IMR-90 (cell line): ENCODE data around the gene MAN2A2. TPM values are rescaled to one million over a fixed set of nuclear protein-coding genes. Genes with fewer than 3 reads are reported as not detected.

Source experiments
- ATAC-seq: fragments of 200-7000 bp; cut with Tn5 transposase; 2 replicates; pipeline ENCODE4 v1.9.1; 2020; ENCODE audit warnings: low read depth, mild to moderate bottlenecking, moderate library complexity
- BruUV-seq: library from RNA; stranded (reverse); fragments of 400-500 nt; replicated peaks from 2 replicates; lab custom pipeline; 2021; lab: Mats Ljungman, UMichigan
- CTCF ChIA-PET: fragments of 300-600 bp; formaldehyde crosslinking; extraction: SDS; loops from one replicate; lab custom pipeline; 2021; ENCODE audit warnings: antibody characterized with exemption; lab: Yijun Ruan, JAX
- POLR2A ChIA-PET: fragments of 300-600 bp; sonication (Branson Sonifier 250); formaldehyde crosslinking; loops from one replicate; lab custom pipeline; 2022; ENCODE audit warnings: antibody characterized with exemption; ENCODE audit not compliant: unreplicated experiment; lab: Charles Lee
- DNase-seq: peaks from one replicate; pipeline ENCODE4 v3.0.0; 2013
- H2AFZ ChIP-seq: replicated peaks from 2 replicates; pipeline ENCODE3; 2013; ENCODE audit warnings: low read length, mild to moderate bottlenecking; ENCODE audit not compliant: poor library complexity
- H2AK5ac ChIP-seq: 2 replicates; pipeline ENCODE4 v1.6.1; 2013; ENCODE audit warnings: low read depth, low read length, inconsistent platforms
- H2AK9ac ChIP-seq: replicated peaks from 2 replicates; pipeline ENCODE3; 2013; ENCODE audit warnings: mild to moderate bottlenecking, low read depth, low read length, moderate library complexity; ENCODE audit not compliant: poor library complexity
- H2BK120ac ChIP-seq: 2 replicates; pipeline ENCODE4 v1.6.1; 2013; ENCODE audit warnings: low read depth, low read length, inconsistent platforms
- H2BK15ac ChIP-seq: 3 replicates; pipeline ENCODE4 v1.6.1; 2013; ENCODE audit warnings: low read depth, low read length, inconsistent platforms
- H2BK20ac ChIP-seq: 2 replicates; pipeline ENCODE4 v1.6.1; 2013; ENCODE audit warnings: low read depth, mild to moderate bottlenecking, inconsistent platforms, low read length, moderate library complexity
- H2BK5ac ChIP-seq: 2 replicates; pipeline ENCODE4 v1.6.1; 2013; ENCODE audit warnings: mild to moderate bottlenecking, low read depth, low read length, inconsistent platforms; ENCODE audit not compliant: poor library complexity, severe bottlenecking
- H3K14ac ChIP-seq: replicated peaks from 2 replicates; pipeline ENCODE4 v1.6.1; 2013; ENCODE audit warnings: low read depth, low read length, inconsistent platforms
- H3K18ac ChIP-seq: 2 replicates; pipeline ENCODE4 v1.6.1; 2013; ENCODE audit warnings: low read depth, low read length, control low read depth
- H3K23ac ChIP-seq: 2 replicates; pipeline ENCODE4 v1.6.1; 2013; ENCODE audit warnings: low read depth, low read length, inconsistent platforms
- H3K27ac ChIP-seq: 2 replicates; pipeline ENCODE4 v1.5.1; 2013; ENCODE audit warnings: mild to moderate bottlenecking, control low read depth, low read length; ENCODE audit not compliant: insufficient read depth
- H3K27me3 ChIP-seq: 2 replicates; pipeline ENCODE4 v1.6.1; 2013; ENCODE audit warnings: low read length; ENCODE audit not compliant: control insufficient read depth, insufficient read depth
- H3K36me3 ChIP-seq: 2 replicates; pipeline ENCODE4 v1.6.1; 2013; ENCODE audit warnings: low read length, mixed read lengths; ENCODE audit not compliant: control insufficient read depth, insufficient read depth
- H3K4ac ChIP-seq: 2 replicates; pipeline ENCODE4 v1.6.1; 2013; ENCODE audit warnings: low read depth, low read length, inconsistent platforms
- H3K4me1 ChIP-seq: 2 replicates; pipeline ENCODE4 v1.6.1; 2013; ENCODE audit warnings: low read length, mixed read lengths; ENCODE audit not compliant: control insufficient read depth, insufficient read depth
- H3K4me2 ChIP-seq: 2 replicates; pipeline ENCODE4 v1.6.1; 2013; ENCODE audit warnings: low read depth, mild to moderate bottlenecking, control low read depth, low read length, moderate library complexity
- H3K4me3 ChIP-seq: 2 replicates; pipeline ENCODE4 v1.5.1; 2013; ENCODE audit warnings: low read depth, mild to moderate bottlenecking, control low read depth, low read length, moderate library complexity; ENCODE audit not compliant: insufficient read depth
- H3K56ac ChIP-seq: 2 replicates; pipeline ENCODE4 v1.6.1; 2013; ENCODE audit warnings: low read length, inconsistent platforms; ENCODE audit not compliant: insufficient read depth; ENCODE audit errors: extremely low read depth
- H3K79me1 ChIP-seq, 2 experiments: 2 replicates each; pipeline ENCODE4 v1.6.1; 2013; ENCODE audit warnings: low read length in 2 of 2, inconsistent platforms in 1 of 2, low read depth in 1 of 2
- H3K9ac ChIP-seq: 2 replicates; pipeline ENCODE4 v1.6.1; 2013; ENCODE audit warnings: low read depth, low read length, control low read depth
- H3K9me1 ChIP-seq: 2 replicates; pipeline ENCODE4 v1.6.1; 2013; ENCODE audit warnings: low read length, inconsistent platforms; ENCODE audit not compliant: insufficient read depth
- H3K9me3 ChIP-seq: 2 replicates; pipeline ENCODE4 v1.6.1; 2013; ENCODE audit warnings: low read length; ENCODE audit not compliant: control insufficient read depth, insufficient read depth
- H4K20me1 ChIP-seq: 2 replicates; pipeline ENCODE4 v1.6.1; 2013; ENCODE audit warnings: low read length, inconsistent platforms; ENCODE audit not compliant: insufficient read depth
- H4K5ac ChIP-seq: 2 replicates; pipeline ENCODE4 v1.6.1; 2013; ENCODE audit warnings: mild to moderate bottlenecking, low read depth, low read length, control low read depth
- H4K8ac ChIP-seq, 2 experiments: 2 replicates each; pipeline ENCODE4 v1.6.1; 2013; ENCODE audit warnings: low read depth in 2 of 2, low read length in 2 of 2, control low read depth in 1 of 2, inconsistent platforms in 1 of 2
- H4K91ac ChIP-seq: 2 replicates; pipeline ENCODE4 v1.6.1; 2013; ENCODE audit warnings: low read depth, low read length, inconsistent platforms; ENCODE audit not compliant: insufficient read depth
- BHLHE40 ChIP-seq: fragments of 150-350 bp; IDR thresholded peaks from 2 replicates; pipeline ENCODE4 v1.6.1; 2016; ENCODE audit warnings: mild to moderate bottlenecking, low read depth, low read length
- CEBPB ChIP-seq: IDR thresholded peaks from 2 replicates; pipeline ENCODE4 v1.6.1; 2012; ENCODE audit warnings: low read depth, low read length, improper control_type of control experiment
- CHD1 ChIP-seq: IDR thresholded peaks from 2 replicates; pipeline ENCODE4 v1.6.1; 2012; ENCODE audit warnings: low read depth, low read length, improper control_type of control experiment
- ELK1 ChIP-seq: fragments of 150-350 bp; IDR thresholded peaks from 2 replicates; pipeline ENCODE4 v1.6.1; 2016; ENCODE audit warnings: low read depth, mild to moderate bottlenecking, low read length, moderate library complexity, borderline replicate concordance
- FOS ChIP-seq: fragments of 150-350 bp; IDR thresholded peaks from 2 replicates; pipeline ENCODE4 v1.6.1; 2016; ENCODE audit warnings: low read depth, low read length
- MAFK ChIP-seq: IDR thresholded peaks from 2 replicates; pipeline ENCODE4 v1.6.1; 2012; ENCODE audit warnings: low read depth, low read length, improper control_type of control experiment
- MAZ ChIP-seq: IDR thresholded peaks from 2 replicates; pipeline ENCODE4 v1.6.1; 2012; ENCODE audit warnings: low read depth, mild to moderate bottlenecking, low read length, improper control_type of control experiment, moderate library complexity, borderline replicate concordance
- MXI1 ChIP-seq: IDR thresholded peaks from 2 replicates; pipeline ENCODE4 v1.6.1; 2012; ENCODE audit warnings: low read depth, mild to moderate bottlenecking, low read length, moderate library complexity, borderline replicate concordance
- NFE2L2 ChIP-seq: fragments of 150-350 bp; IDR thresholded peaks from 2 replicates; pipeline ENCODE4 v1.6.1; 2016; ENCODE audit warnings: low read depth, mild to moderate bottlenecking, low read length
- POLR2A ChIP-seq: IDR thresholded peaks from 2 replicates; pipeline ENCODE4 v1.6.1; 2012; ENCODE audit warnings: mild to moderate bottlenecking, low read depth, low read length
- RAD21 ChIP-seq: IDR thresholded peaks from 2 replicates; pipeline ENCODE4 v1.6.1; 2012; ENCODE audit warnings: low read length, improper control_type of control experiment
- RCOR1 ChIP-seq: IDR thresholded peaks from 2 replicates; pipeline ENCODE4 v1.6.1; 2012; ENCODE audit warnings: mild to moderate bottlenecking, low read length, improper control_type of control experiment; ENCODE audit not compliant: insufficient replicate concordance
- RFX5 ChIP-seq: IDR thresholded peaks from 2 replicates; pipeline ENCODE4 v1.8.0; 2012; ENCODE audit warnings: low read depth, mild to moderate bottlenecking, low read length, moderate library complexity
- SMC3 ChIP-seq: fragments of 150-350 bp; IDR thresholded peaks from 2 replicates; pipeline ENCODE4 v1.6.1; 2016; ENCODE audit warnings: low read depth, mild to moderate bottlenecking, antibody characterized with exemption, low read length, moderate library complexity
- WGBS, 2 experiments: methylation state at CpG; one replicate each; pipeline versions ENCODE4 v1.1.5 to v1.1.7; 2013; ENCODE audit warnings: missing lambda C conversion rate in 2 of 2; ENCODE audit not compliant: insufficient read length in 1 of 2; ENCODE audit errors: extremely low coverage in 2 of 2; 5-methylcytosine and 5-hydroxymethylcytosine counted together
- dilution Hi-C: fragments of 300-500 bp; cut with HindIII; formaldehyde crosslinking; loops from one replicate; pipeline ENCODE4 v1.14.3; 2018; ENCODE audit warnings: low sequenced_read_pairs; ENCODE audit not compliant: unreplicated experiment
- in situ Hi-C: fragments of 300-500 bp; cut with MboI; formaldehyde crosslinking; loops from 3 replicates; pipeline ENCODE4 v1.14.3; 2019; ENCODE audit warnings: low sequenced_read_pairs, inconsistent platforms, mixed read lengths
- intact Hi-C: fragments of 100-400 bp; cut with micrococcal nuclease; formaldehyde crosslinking; loops from 2 replicates; pipeline ENCODE4 v1.10.0; 2022
- polyA plus RNA-seq, 3 experiments: library from polyadenylated mRNA; depleted of rRNA; stranded (reverse); fragments of >200 nt; gene quantifications; 2 replicates each; pipeline ENCODE4 v1.2.3, GENCODE V29; 2012; ENCODE audit warnings: low replicate concordance in 1 of 3
- total RNA-seq: library from RNA; depleted of rRNA; stranded (reverse); fragments of >200 nt; gene quantifications from 2 replicates; pipeline ENCODE4 v1.2.3, GENCODE V29; 2012
- TF ChIP-seq, protein P1 (sequence below): fragments of 150-350 bp; IDR thresholded peaks from 2 replicates; pipeline ENCODE4 v1.6.1; 2017; ENCODE audit warnings: mild to moderate bottlenecking, antibody characterized with exemption, low read length, low read depth
- TF ChIP-seq, protein P2 (sequence below): conservative IDR thresholded peaks from 2 replicates; pipeline ENCODE4 v1.5.1; 2012; ENCODE audit warnings: mild to moderate bottlenecking, low read depth, low read length, improper control_type of control experiment

The MAN2A2 gene
- total and polyA plus RNA-seq, 2 of the 4 experiments (the other 2 are of a cell fraction): 3.4 to 52.5 TPM

GRCh38 chr15:90967206-90967605 lies 64.1 kb downstream of the MAN2A2 start:
- intact Hi-C loops (no loop called here), in situ Hi-C loops (no loop called here), dilution Hi-C loops (no loop called here)
- peaks cover 11 to 28% of the 10 kb centered on the region in 2 experiments for H3K79me1 ChIP-seq
- no peak overlapping the region for H2AFZ ChIP-seq
- no peak overlapping the region for H3K56ac ChIP-seq
- BruUV-seq: no TSS peak
- H2BK20ac ChIP-seq: no peak overlapping the region
- no peaks in the 10 kb centered on the region for H3K4me1 ChIP-seq
- H3K9me1 ChIP-seq: 0 out of 2 replicates have a peak, but pooled peaks cover 5% of the 10 kb centered on the region
- no peak overlapping the region for H2AK5ac ChIP-seq
- ATAC-seq (no peak), DNase-seq (no peak)
- H2AK9ac ChIP-seq: no peak overlapping the region
- no peaks in the 10 kb centered on the region for H3K27me3 ChIP-seq
- no peak overlapping the region for H3K9ac ChIP-seq
- no peak overlapping the region for H4K5ac ChIP-seq
- TF ChIP-seq, protein P1, sequence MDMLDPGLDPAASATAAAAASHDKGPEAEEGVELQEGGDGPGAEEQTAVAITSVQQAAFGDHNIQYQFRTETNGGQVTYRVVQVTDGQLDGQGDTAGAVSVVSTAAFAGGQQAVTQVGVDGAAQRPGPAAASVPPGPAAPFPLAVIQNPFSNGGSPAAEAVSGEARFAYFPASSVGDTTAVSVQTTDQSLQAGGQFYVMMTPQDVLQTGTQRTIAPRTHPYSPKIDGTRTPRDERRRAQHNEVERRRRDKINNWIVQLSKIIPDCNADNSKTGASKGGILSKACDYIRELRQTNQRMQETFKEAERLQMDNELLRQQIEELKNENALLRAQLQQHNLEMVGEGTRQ: no peak
- TF ChIP-seq SMC3: no peak
- TF ChIP-seq MAFK: no peak
- no peak for TF ChIP-seq FOS
- no peak for TF ChIP-seq RCOR1
- TF ChIP-seq, protein P2, sequence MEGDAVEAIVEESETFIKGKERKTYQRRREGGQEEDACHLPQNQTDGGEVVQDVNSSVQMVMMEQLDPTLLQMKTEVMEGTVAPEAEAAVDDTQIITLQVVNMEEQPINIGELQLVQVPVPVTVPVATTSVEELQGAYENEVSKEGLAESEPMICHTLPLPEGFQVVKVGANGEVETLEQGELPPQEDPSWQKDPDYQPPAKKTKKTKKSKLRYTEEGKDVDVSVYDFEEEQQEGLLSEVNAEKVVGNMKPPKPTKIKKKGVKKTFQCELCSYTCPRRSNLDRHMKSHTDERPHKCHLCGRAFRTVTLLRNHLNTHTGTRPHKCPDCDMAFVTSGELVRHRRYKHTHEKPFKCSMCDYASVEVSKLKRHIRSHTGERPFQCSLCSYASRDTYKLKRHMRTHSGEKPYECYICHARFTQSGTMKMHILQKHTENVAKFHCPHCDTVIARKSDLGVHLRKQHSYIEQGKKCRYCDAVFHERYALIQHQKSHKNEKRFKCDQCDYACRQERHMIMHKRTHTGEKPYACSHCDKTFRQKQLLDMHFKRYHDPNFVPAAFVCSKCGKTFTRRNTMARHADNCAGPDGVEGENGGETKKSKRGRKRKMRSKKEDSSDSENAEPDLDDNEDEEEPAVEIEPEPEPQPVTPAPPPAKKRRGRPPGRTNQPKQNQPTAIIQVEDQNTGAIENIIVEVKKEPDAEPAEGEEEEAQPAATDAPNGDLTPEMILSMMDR: no peak
- TF ChIP-seq MXI1: no peak
- no peak for TF ChIP-seq POLR2A
- TF ChIP-seq BHLHE40: no peak
- no peak for TF ChIP-seq NFE2L2
- no peak for TF ChIP-seq CEBPB
- no peak for TF ChIP-seq RAD21
- TF ChIP-seq CHD1: no peak
- no peak for TF ChIP-seq RFX5
- TF ChIP-seq ELK1: no peak
- no peak for TF ChIP-seq MAZ
- no peak overlapping the region for H4K91ac ChIP-seq
- H2BK5ac ChIP-seq: no peak overlapping the region
- H3K4ac ChIP-seq: no peak overlapping the region
- ChIA-PET POLR2A (no interaction called here), CTCF (interaction anchor here (1.5 to 2.0 kb wide), 2 partner anchors 10 to 11 kb away, joined by 5 to 7 read pairs; no protein-coding TSS in a partner anchor)
- H3K9me3 ChIP-seq: no peaks in the 10 kb centered on the region
- no peak overlapping the region for H3K14ac ChIP-seq
- H4K8ac ChIP-seq: no peak overlapping the region
- no peak overlapping the region for H3K23ac ChIP-seq
- H3K4me2 ChIP-seq: no peak overlapping the region
- peaks cover 26% of the 10 kb centered on the region for H3K36me3 ChIP-seq
- WGBS, 2 experiments: 100% methylated on average over 2 of the region's 5 CpGs; no CpG with 5 or more reads in 1 of the 2 experiments
- H2BK120ac ChIP-seq: no peak overlapping the region
- no peaks in the 10 kb centered on the region for H4K20me1 ChIP-seq
- H2BK15ac ChIP-seq: no peak overlapping the region
- no peak overlapping the region for H3K4me3 ChIP-seq
- no peak overlapping the region for H3K18ac ChIP-seq
- H3K27ac ChIP-seq: no peak overlapping the region
